DOHH2 (cell line): ENCODE data around the gene RAB15.

Source experiments
- CTCF ChIP-seq: fragments of 200-600 bp; sonication (generic); IDR thresholded peaks from one replicate; pipeline ENCODE4 v1.5.1; 2014; ENCODE audit warnings: antibody characterized with exemption, mild to moderate bottlenecking, low read depth, low read length; ENCODE audit not compliant: poor library complexity, severe bottlenecking
- EZH2phosphoT487 ChIP-seq: fragments of 200-600 bp; sonication (generic); IDR thresholded peaks from 2 replicates; pipeline ENCODE4 v1.6.1; 2017; ENCODE audit warnings: borderline replicate concordance, mild to moderate bottlenecking, antibody characterized with exemption, low read length, moderate library complexity, mixed read lengths

DNA sequence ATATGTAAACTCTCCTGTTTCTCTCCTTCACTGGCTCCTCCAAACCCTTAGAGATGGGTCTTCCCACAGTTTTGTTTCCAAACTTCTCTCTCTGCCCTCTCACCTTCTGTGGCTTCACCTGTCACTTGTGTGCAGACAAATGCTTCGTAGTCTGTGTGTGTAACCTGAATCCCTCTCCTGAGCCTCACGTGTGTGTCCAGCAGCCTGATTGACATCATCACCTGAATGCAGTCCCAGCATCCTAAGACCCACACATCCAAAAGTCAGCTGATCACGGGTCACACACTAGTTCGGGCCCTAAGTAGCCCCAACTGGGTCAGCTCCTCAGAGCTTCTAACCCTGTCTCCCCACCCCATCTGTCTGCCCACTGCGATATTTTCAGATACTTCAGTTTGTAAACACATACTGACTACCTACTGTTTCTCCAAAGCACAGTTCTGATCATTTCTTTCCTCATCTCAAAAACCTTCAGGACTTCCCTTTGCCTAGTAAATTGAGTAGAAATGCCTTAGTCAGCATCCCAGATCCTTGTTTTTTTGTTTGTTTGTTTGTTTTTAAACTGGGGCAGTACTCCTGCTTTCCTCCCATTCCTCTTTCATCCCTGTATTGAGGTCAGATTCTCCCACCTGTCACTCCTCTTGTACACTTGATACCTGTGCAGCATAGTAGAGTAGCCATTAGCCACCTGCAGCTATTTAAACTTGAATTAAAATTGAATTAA lies 38.2 kb upstream of the RAB15 start:
- TF ChIP-seq CTCF: no peak
- TF ChIP-seq EZH2phosphoT487: no peak
